ENCODE measurements around the gene PROC. TPM values are rescaled to one million over a fixed set of nuclear protein-coding genes. Genes with fewer than 3 reads are reported as not detected.
A peak's percentile ranks its signal among the peaks of the same experiment; 100 is the strongest.

The PROC gene
- total RNA-seq, 5 donors from 2014 or later (not counting 1 experiment from before 2014, with no cell fraction given), result 0.20 to 0.76 (median 0.49) TPM; not detected in 2

- H3K9me3 ChIP-seq, result peaks cover 2% of the 10 kb centered on the region
- no peaks in the 10 kb centered on the region for H3K36me3 ChIP-seq (ENCODE audit: control insufficient read depth in 2 of 2, extremely low read depth in 1 of 2, insufficient read depth in 1 of 2, low read length in 1 of 2)
- no peak for DNase-seq
- ChIA-PET CTCF (interaction anchor here (0.5 to 1.1 kb wide), 3 partner anchors 17 to 71 kb away, joined by 3 to 8 read pairs (median 5); no protein-coding TSS in a partner anchor), POLR2A (no interaction called here)
- H3K4me3 Mint-ChIP-seq, result no peak overlapping the region
- ATAC-seq (replicated peaks in 1 of 4), result no peak
- peaks cover 11% of the 10 kb centered on the region in 2 experiments for H3K4me1 ChIP-seq (ENCODE audit: control insufficient read depth in 1 of 2, extremely low read depth in 1 of 2, insufficient read depth in 2 of 2, low read length in 2 of 2)
- no peak overlapping the region for H3K4me3 ChIP-seq (ENCODE audit: control insufficient read depth in 1 of 2, extremely low read depth in 1 of 2, low read length in 1 of 2)
- no peak overlapping the region for H3K27ac ChIP-seq (ENCODE audit: low read length)
- H3K4me1 Mint-ChIP-seq, result peaks cover 67 to 76% (median 71%) of the 10 kb centered on the region in 3 donors
- H3K9me3 Mint-ChIP-seq, result peaks cover 8 to 15% (median 11%) of the 10 kb centered on the region in 3 donors
- no peak overlapping the region for H3K27ac Mint-ChIP-seq
- WGBS (ENCODE audit: insufficient coverage), result no CpG with 5 or more reads among the region's 6 CpGs
- H3K27me3 ChIP-seq (replicated peaks in 1 of 2; ENCODE audit: control insufficient read depth in 2 of 2, extremely low read depth in 1 of 2, insufficient read depth in 2 of 2, low read length in 1 of 2), result no peaks in the 10 kb centered on the region
- H3K36me3 Mint-ChIP-seq, result peaks cover 26% of the 10 kb centered on the region
- H3K27me3 Mint-ChIP-seq, result no peaks in the 10 kb centered on the region
Observed at GRCh38 chr2:127378720-127379119, 39.5 kb upstream of the PROC start.

GRCh38 chr2:127379712-127380355 is 38.4 kb upstream of the PROC start:
- no peak for ATAC-seq (replicated peaks in 1 of 4)
- H3K4me1 Mint-ChIP-seq, result peaks cover 68 to 74% (median 71%) of the 10 kb centered on the region in 3 donors
- peaks cover 11% of the 10 kb centered on the region in 2 experiments for H3K4me1 ChIP-seq (ENCODE audit: control insufficient read depth in 1 of 2, extremely low read depth in 1 of 2, insufficient read depth in 2 of 2, low read length in 2 of 2)

DNA sequence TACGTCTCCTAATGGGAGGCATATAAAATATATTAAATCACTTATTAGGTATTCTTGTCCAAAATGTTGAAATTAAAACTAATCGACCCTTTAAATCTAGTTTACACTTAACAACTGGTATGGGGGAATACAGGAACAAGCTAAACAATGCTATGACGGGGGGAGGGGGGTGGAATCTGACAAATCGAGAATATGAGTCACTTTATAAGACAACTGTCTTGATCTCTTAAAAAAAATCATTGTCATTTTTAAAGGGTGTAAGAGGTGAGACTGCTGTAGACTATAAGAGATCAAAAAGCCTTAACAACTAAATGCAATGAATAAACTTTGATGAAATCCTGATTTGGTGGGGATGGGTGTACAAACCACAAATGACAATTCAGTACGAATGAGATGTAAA is 36.5 kb upstream of the PROC start:
- peaks cover 17% of the 10 kb centered on the region for H3K36me3 Mint-ChIP-seq
- peak in 1 of 4 experiments; percentile 33 for ATAC-seq (replicated peaks in 1 of 4)
- peaks cover 81 to 91% (median 83%) of the 10 kb centered on the region in 3 donors for H3K4me1 Mint-ChIP-seq
- WGBS (ENCODE audit: insufficient coverage), result no CpG with 5 or more reads among the region's 5 CpGs
- H3K27me3 ChIP-seq (replicated peaks in 1 of 2; ENCODE audit: control insufficient read depth in 2 of 2, extremely low read depth in 1 of 2, insufficient read depth in 2 of 2, low read length in 1 of 2), result no peaks in the 10 kb centered on the region
- H3K36me3 ChIP-seq (ENCODE audit: control insufficient read depth in 2 of 2, extremely low read depth in 1 of 2, insufficient read depth in 1 of 2, low read length in 1 of 2), result no peaks in the 10 kb centered on the region
- H3K9me3 Mint-ChIP-seq, result no peaks in the 10 kb centered on the region
- H3K27me3 Mint-ChIP-seq, result no peaks in the 10 kb centered on the region
- ChIA-PET CTCF (no interaction called here), POLR2A (interaction anchor here in 1 of 2 donors (0.5 kb wide), 1 partner anchor 62 kb away, joined by 20 read pairs; no protein-coding TSS in a partner anchor)
- H3K9me3 ChIP-seq, result no peaks in the 10 kb centered on the region
- no peak overlapping the region for H3K4me3 ChIP-seq (ENCODE audit: control insufficient read depth in 1 of 2, extremely low read depth in 1 of 2, low read length in 1 of 2)
- no peak overlapping the region for H3K27ac Mint-ChIP-seq
- no peak overlapping the region for H3K27ac ChIP-seq (ENCODE audit: low read length)
- H3K4me1 ChIP-seq (ENCODE audit: control insufficient read depth in 1 of 2, extremely low read depth in 1 of 2, insufficient read depth in 2 of 2, low read length in 2 of 2), result peaks cover 12 to 18% of the 10 kb centered on the region in 2 experiments
- DNase-seq, result no peak
- H3K4me3 Mint-ChIP-seq, result no peak overlapping the region

More at GRCh38 chr2:127379712-127380355, 38.4 kb upstream of the PROC start:
- H3K27ac Mint-ChIP-seq, result no peak overlapping the region
- Histone ChIP-seq H3K27me3 (replicated peaks in 1 of 2; ENCODE audit: control insufficient read depth in 2 of 2, extremely low read depth in 1 of 2, insufficient read depth in 2 of 2, low read length in 1 of 2) (no peaks in the 10 kb centered on the region), H3K4me3 (ENCODE audit: control insufficient read depth in 1 of 2, extremely low read depth in 1 of 2, low read length in 1 of 2) (no peak overlapping the region), H3K27ac (ENCODE audit: low read length) (no peak overlapping the region), H3K9me3 (no peaks in the 10 kb centered on the region), H3K36me3 (ENCODE audit: control insufficient read depth in 2 of 2, extremely low read depth in 1 of 2, insufficient read depth in 1 of 2, low read length in 1 of 2) (no peaks in the 10 kb centered on the region)
- no peak overlapping the region for H3K4me3 Mint-ChIP-seq
- no peak for DNase-seq
- H3K9me3 Mint-ChIP-seq, result peaks cover 0 to 5% (median 5%) of the 10 kb centered on the region in 3 donors
- no CpG with 5 or more reads among the region's 4 CpGs for WGBS (ENCODE audit: insufficient coverage)
- peaks cover 23% of the 10 kb centered on the region for H3K36me3 Mint-ChIP-seq
- no peaks in the 10 kb centered on the region for H3K27me3 Mint-ChIP-seq
- POLR2A ChIA-PET, result no interaction called here
- CTCF ChIA-PET, result interaction anchor here in 1 of 2 donors (0.6 kb wide), 1 partner anchor 27 kb away, joined by 3 read pairs; no protein-coding TSS in a partner anchor

- 100% methylated on average over 1 of the region's 3 CpGs for WGBS (ENCODE audit: insufficient coverage)
- H3K4me3 ChIP-seq (ENCODE audit: control insufficient read depth in 1 of 2, extremely low read depth in 1 of 2, low read length in 1 of 2), result no peak overlapping the region
- H3K4me1 Mint-ChIP-seq, result peaks cover 78 to 88% (median 80%) of the 10 kb centered on the region in 3 donors
- no peak overlapping the region for H3K27ac Mint-ChIP-seq
- DNase-seq (no peak), ATAC-seq (replicated peaks in 1 of 4) (no peak)
- H3K36me3 Mint-ChIP-seq, result peaks cover 17% of the 10 kb centered on the region
- H3K9me3 ChIP-seq, result no peaks in the 10 kb centered on the region
- ChIA-PET POLR2A (interaction anchor here in 1 of 2 donors (0.7 kb wide), 1 partner anchor 32 kb away, joined by 3 read pairs; no protein-coding TSS in a partner anchor), CTCF (no interaction called here)
- no peak overlapping the region for H3K4me3 Mint-ChIP-seq
- no peak overlapping the region for H3K27ac ChIP-seq (ENCODE audit: low read length)
- H3K36me3 ChIP-seq (ENCODE audit: control insufficient read depth in 2 of 2, extremely low read depth in 1 of 2, insufficient read depth in 1 of 2, low read length in 1 of 2), result no peaks in the 10 kb centered on the region
- no peaks in the 10 kb centered on the region for H3K9me3 Mint-ChIP-seq
- H3K27me3 ChIP-seq (replicated peaks in 1 of 2; ENCODE audit: control insufficient read depth in 2 of 2, extremely low read depth in 1 of 2, insufficient read depth in 2 of 2, low read length in 1 of 2), result no peaks in the 10 kb centered on the region
- H3K27me3 Mint-ChIP-seq, result no peaks in the 10 kb centered on the region
- H3K4me1 ChIP-seq (ENCODE audit: control insufficient read depth in 1 of 2, extremely low read depth in 1 of 2, insufficient read depth in 2 of 2, low read length in 2 of 2), result peaks cover 15 to 18% of the 10 kb centered on the region in 2 experiments
Observed at GRCh38 chr2:127382831-127383230, 35.4 kb upstream of the PROC start.

DNA sequence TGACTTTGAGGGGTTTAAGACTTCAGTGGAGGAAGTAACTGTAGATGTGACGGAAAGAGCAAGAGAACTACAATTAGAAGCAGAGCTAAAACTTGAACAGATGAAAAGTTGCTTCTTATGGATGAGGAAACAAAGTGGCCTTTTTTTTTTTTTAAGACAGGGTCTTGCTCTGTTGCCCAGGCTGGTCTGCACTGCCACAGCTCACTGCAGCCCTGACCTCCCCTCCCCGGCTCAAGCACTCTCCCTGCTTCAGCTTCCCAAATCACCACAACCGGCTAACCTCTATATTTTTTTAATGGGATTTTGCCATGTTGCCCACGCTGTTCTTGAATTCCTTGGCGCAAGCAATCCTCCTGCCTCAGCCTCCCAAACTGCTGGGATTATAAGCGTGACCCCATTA is 33.7 kb upstream of the PROC start:
- WGBS (ENCODE audit: insufficient coverage), result 92% methylated on average over 2 of the region's 6 CpGs
- H3K27me3 Mint-ChIP-seq, result no peaks in the 10 kb centered on the region
- no peaks in the 10 kb centered on the region for H3K36me3 ChIP-seq (ENCODE audit: control insufficient read depth in 2 of 2, extremely low read depth in 1 of 2, insufficient read depth in 1 of 2, low read length in 1 of 2)
- H3K27ac Mint-ChIP-seq, result no peak overlapping the region
- no peaks in the 10 kb centered on the region for H3K9me3 Mint-ChIP-seq
- no peaks in the 10 kb centered on the region for H3K9me3 ChIP-seq
- H3K4me3 ChIP-seq (ENCODE audit: control insufficient read depth in 1 of 2, extremely low read depth in 1 of 2, low read length in 1 of 2), result no peak overlapping the region
- no peaks in the 10 kb centered on the region for H3K27me3 ChIP-seq (replicated peaks in 1 of 2; ENCODE audit: control insufficient read depth in 2 of 2, extremely low read depth in 1 of 2, insufficient read depth in 2 of 2, low read length in 1 of 2)
- H3K4me1 ChIP-seq (ENCODE audit: control insufficient read depth in 1 of 2, extremely low read depth in 1 of 2, insufficient read depth in 2 of 2, low read length in 2 of 2), result peaks cover 20 to 25% of the 10 kb centered on the region in 2 experiments
- CTCF ChIA-PET, result no interaction called here
- peaks cover 17% of the 10 kb centered on the region for H3K36me3 Mint-ChIP-seq
- POLR2A ChIA-PET, result interaction anchor here (0.5 to 0.9 kb wide), 5 partner anchors 10 to 56 kb away, joined by 3 to 13 read pairs (median 3); no protein-coding TSS in a partner anchor
- no peak for ATAC-seq (replicated peaks in 1 of 4)
- H3K27ac ChIP-seq (ENCODE audit: low read length), result no peak overlapping the region
- DNase-seq, result no peak
- H3K4me1 Mint-ChIP-seq, result peaks cover 82 to 86% (median 83%) of the 10 kb centered on the region in 3 donors
- H3K4me3 Mint-ChIP-seq, result no peak overlapping the region

DNA sequence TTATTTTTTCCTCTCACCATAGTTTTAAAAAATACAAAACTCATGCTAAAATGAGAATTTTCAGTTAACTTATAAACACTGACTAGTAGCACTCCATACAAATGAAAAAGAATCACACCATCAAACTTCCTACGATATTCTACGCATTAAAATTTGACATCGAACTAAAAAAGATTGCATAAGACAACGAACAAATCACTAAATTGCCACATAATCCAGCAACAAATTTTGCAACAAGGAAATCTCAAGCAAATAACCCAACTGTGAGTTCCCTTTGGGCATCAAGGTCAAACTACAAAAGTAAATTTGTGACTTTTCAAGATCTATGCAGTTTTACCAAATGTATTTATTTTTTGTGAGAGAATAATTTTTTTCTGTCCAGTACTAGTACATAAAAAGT is 32.0 kb upstream of the PROC start:
- 86% methylated on average over 4 of the region's 4 CpGs for WGBS (ENCODE audit: insufficient coverage)
- Mint-ChIP-seq H3K36me3 (peaks cover 17% of the 10 kb centered on the region), H3K9me3 (no peaks in the 10 kb centered on the region), H3K4me3 (peak overlapping the region; percentile 86 to 91 (median 88)), H3K27me3 (no peaks in the 10 kb centered on the region), H3K4me1 (peaks cover 78 to 84% (median 79%) of the 10 kb centered on the region in 3 donors), H3K27ac (peak overlapping the region; percentile 84 to 95)
- peak overlapping the region; percentile 98 for H3K27ac ChIP-seq (ENCODE audit: low read length)
- no peaks in the 10 kb centered on the region for H3K27me3 ChIP-seq (replicated peaks in 1 of 2; ENCODE audit: control insufficient read depth in 2 of 2, extremely low read depth in 1 of 2, insufficient read depth in 2 of 2, low read length in 1 of 2)
- DNase-seq (no peak), ATAC-seq (replicated peaks in 1 of 4) (no peak)
- H3K4me1 ChIP-seq (ENCODE audit: control insufficient read depth in 1 of 2, extremely low read depth in 1 of 2, insufficient read depth in 2 of 2, low read length in 2 of 2), result peaks cover 23 to 34% of the 10 kb centered on the region in 2 experiments
- CTCF ChIA-PET, result interaction anchor here in 1 of 2 donors (0.6 to 1.3 kb wide), 2 partner anchors 8 to 25 kb away, joined by 3 to 4 read pairs; no protein-coding TSS in a partner anchor
- no peaks in the 10 kb centered on the region for H3K36me3 ChIP-seq (ENCODE audit: control insufficient read depth in 2 of 2, extremely low read depth in 1 of 2, insufficient read depth in 1 of 2, low read length in 1 of 2)
- H3K9me3 ChIP-seq, result no peaks in the 10 kb centered on the region
- POLR2A ChIA-PET, result interaction anchor here (0.5 to 1.5 kb wide), 7 partner anchors 8 to 706 kb away, joined by 3 to 6 read pairs (median 3); no protein-coding TSS in a partner anchor
- no peak overlapping the region for H3K4me3 ChIP-seq (ENCODE audit: control insufficient read depth in 1 of 2, extremely low read depth in 1 of 2, low read length in 1 of 2)
